Measurements from ENCODE around the gene SLC9B1.
"Not testable (repeated sequence)": the region's sequence is repeated elsewhere in the genome, so short reads cannot be mapped to it uniquely, and the experiment has no call there.

DNA sequence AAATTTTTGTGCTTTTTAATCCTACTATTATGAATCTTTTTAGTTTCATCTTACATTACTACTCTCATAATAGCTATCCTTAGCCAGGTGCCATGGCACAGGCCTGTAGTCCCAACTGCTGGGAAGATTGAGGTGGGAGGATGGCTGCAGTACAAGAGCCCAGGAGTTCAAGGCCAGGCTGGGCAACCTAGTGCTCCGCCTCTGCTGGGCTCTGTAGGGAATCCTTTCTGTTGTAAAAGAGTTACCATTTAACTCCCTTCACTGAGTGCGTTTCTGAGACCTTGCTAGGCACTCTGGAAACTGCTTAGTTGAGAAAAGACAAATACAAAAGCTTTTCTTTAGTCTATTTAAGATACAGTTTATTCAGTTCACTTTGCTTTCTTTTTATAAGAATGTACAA is 130.9 kb downstream of the SLC9B1 start:
- not testable (repeated sequence) for TF ChIP-seq TAF7 (optimal IDR thresholded peaks at IDR 0.05; ENCODE audit: borderline replicate concordance, low read depth, low read length); GABPA (IDR thresholded peaks at IDR 0.05; ENCODE audit: borderline replicate concordance, insufficient read depth, low read length); SAP30 (IDR thresholded peaks at IDR 0.05; ENCODE audit: insufficient read depth, insufficient replicate concordance, low read length); FOSL1 (IDR thresholded peaks at IDR 0.05; ENCODE audit: insufficient read depth, low read depth, low read length); POLR2A (IDR thresholded peaks at IDR 0.05; ENCODE audit: control extremely low read depth in 1 of 2, low read depth in 2 of 2, low read length in 2 of 2); KDM1A (IDR thresholded peaks at IDR 0.05; ENCODE audit: borderline replicate concordance, low read length); POU5F1 (IDR thresholded peaks at IDR 0.05; ENCODE audit: low read depth, low read length); RFX5 (IDR thresholded peaks at IDR 0.05; ENCODE audit: borderline replicate concordance, low read depth, low read length)
- TF ChIP-seq, protein P1, sequence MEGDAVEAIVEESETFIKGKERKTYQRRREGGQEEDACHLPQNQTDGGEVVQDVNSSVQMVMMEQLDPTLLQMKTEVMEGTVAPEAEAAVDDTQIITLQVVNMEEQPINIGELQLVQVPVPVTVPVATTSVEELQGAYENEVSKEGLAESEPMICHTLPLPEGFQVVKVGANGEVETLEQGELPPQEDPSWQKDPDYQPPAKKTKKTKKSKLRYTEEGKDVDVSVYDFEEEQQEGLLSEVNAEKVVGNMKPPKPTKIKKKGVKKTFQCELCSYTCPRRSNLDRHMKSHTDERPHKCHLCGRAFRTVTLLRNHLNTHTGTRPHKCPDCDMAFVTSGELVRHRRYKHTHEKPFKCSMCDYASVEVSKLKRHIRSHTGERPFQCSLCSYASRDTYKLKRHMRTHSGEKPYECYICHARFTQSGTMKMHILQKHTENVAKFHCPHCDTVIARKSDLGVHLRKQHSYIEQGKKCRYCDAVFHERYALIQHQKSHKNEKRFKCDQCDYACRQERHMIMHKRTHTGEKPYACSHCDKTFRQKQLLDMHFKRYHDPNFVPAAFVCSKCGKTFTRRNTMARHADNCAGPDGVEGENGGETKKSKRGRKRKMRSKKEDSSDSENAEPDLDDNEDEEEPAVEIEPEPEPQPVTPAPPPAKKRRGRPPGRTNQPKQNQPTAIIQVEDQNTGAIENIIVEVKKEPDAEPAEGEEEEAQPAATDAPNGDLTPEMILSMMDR (IDR thresholded peaks at IDR 0.05; ENCODE audit: control extremely low read depth in 1 of 3, insufficient read depth in 1 of 3, low read depth in 1 of 3, low read length in 3 of 3) = not testable (repeated sequence)
- TF ChIP-seq, protein P2, sequence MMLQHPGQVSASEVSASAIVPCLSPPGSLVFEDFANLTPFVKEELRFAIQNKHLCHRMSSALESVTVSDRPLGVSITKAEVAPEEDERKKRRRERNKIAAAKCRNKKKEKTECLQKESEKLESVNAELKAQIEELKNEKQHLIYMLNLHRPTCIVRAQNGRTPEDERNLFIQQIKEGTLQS (IDR thresholded peaks at IDR 0.05; ENCODE audit: insufficient read depth, low read depth, low read length) = not testable (repeated sequence)

Measured in H1 (cell line).